K562 (cell line): ENCODE results near the gene ABHD16A. TPM values are rescaled to one million over a fixed set of nuclear protein-coding genes. Genes with fewer than 3 reads are reported as not detected.

Experiments
- ATAC-seq: fragments of 200-7000 bp; cut with Tn5 transposase; 3 replicates; pipeline ENCODE4 v1.9.1; 2020; ENCODE audit warnings: moderate library complexity
- BruUV-seq: library from RNA; stranded (reverse); fragments of 400-500 nt; replicated peaks from 2 replicates; lab custom pipeline; 2021; lab: Mats Ljungman, UMichigan
- CTCF ChIA-PET: fragments of 300-600 bp; formaldehyde crosslinking; extraction: SDS; loops from one replicate; lab custom pipeline; 2021; ENCODE audit warnings: low intra/inter-chr PET ratio; lab: Yijun Ruan, JAX
- POLR2A ChIA-PET: fragments of 300-600, 350-650 bp; sonication (Branson Sonifier 250); formaldehyde crosslinking; extraction: SDS; loops from one replicate; lab custom pipeline; 2021; ENCODE audit warnings: antibody characterized with exemption, inconsistent platforms; lab: Yijun Ruan, JAX
- DNase-seq, 4 experiments: peaks; one replicate each; pipeline versions ENCODE4 v3.0.0 to v3.0.0-alpha.2; 2011 to 2018; ENCODE audit warnings: low spot score in 3 of 4, mixed read lengths in 3 of 4; ENCODE audit errors: extremely low read depth in 1 of 4
- FAIRE-seq: peaks from 2 replicates; lab custom pipeline; 2011; peaks lifted over from hg19 to GRCh38; lab: Jason Lieb, UNC
- H2AFZ ChIP-seq: 2 replicates; pipeline ENCODE4 v1.6.0; 2011; ENCODE audit warnings: low read depth, low read length, control low read depth, inconsistent platforms
- H3K27ac ChIP-seq: fragments of 200-600 bp; 3 replicates; pipeline ENCODE4 v1.8.0; 2011; ENCODE audit warnings: low read depth, mild to moderate bottlenecking, control low read depth, inconsistent platforms, low read length, moderate library complexity, mixed read lengths; ENCODE audit errors: extremely low read depth
- H3K27me3 ChIP-seq, 2 experiments: fragments of 300-600 bp in 1 of 2; 2 replicates in 1 of 2; 3 replicates in 1 of 2; pipeline versions ENCODE4 v1.6.0 to v1.8.0; 2011; ENCODE audit warnings: inconsistent platforms in 2 of 2, low read length in 2 of 2, mild to moderate bottlenecking in 1 of 2, mixed read lengths in 1 of 2, moderate library complexity in 1 of 2; ENCODE audit not compliant: control insufficient read depth in 2 of 2, insufficient read depth in 2 of 2
- H3K36me3 ChIP-seq: fragments of 300-600 bp; 3 replicates; pipeline ENCODE4 v1.8.0; 2011; ENCODE audit warnings: mild to moderate bottlenecking, low read length, inconsistent platforms; ENCODE audit not compliant: control insufficient read depth, insufficient read depth
- H3K4me1 ChIP-seq, 2 experiments: fragments of 200-600 bp in 1 of 2; replicated peaks in 1 of 2; 2 replicates in 1 of 2; 3 replicates in 1 of 2; pipeline versions ENCODE4 v1.5.1 to v1.8.0; 2011; ENCODE audit warnings: inconsistent platforms in 2 of 2, low read length in 2 of 2, mild to moderate bottlenecking in 1 of 2, mixed read lengths in 1 of 2, moderate library complexity in 1 of 2; ENCODE audit not compliant: control insufficient read depth in 2 of 2, insufficient read depth in 2 of 2
- H3K4me2 ChIP-seq: 2 replicates; pipeline ENCODE4 v1.6.1; 2011; ENCODE audit warnings: low read length, control low read depth, inconsistent platforms, mixed read lengths; ENCODE audit not compliant: insufficient read depth
- H3K4me3 ChIP-seq: fragments of 200-600 bp; sonication (generic), shearing (Covaris generic); 2 replicates; pipeline ENCODE4 v1.5.1; 2016; ENCODE audit warnings: control low read depth, inconsistent platforms
- H3K79me2 ChIP-seq: fragments of 200-600 bp; 3 replicates; pipeline ENCODE4 v1.8.0; 2011; ENCODE audit warnings: low read length, inconsistent platforms; ENCODE audit not compliant: control insufficient read depth, insufficient read depth
- H3K9ac ChIP-seq, 2 experiments: 2 replicates each; pipeline versions ENCODE4 v1.6.0 to v1.6.1; 2011; ENCODE audit warnings: low read depth in 2 of 2, low read length in 2 of 2, control low read depth in 1 of 2, inconsistent platforms in 1 of 2, mild to moderate bottlenecking in 1 of 2, mixed read lengths in 1 of 2; ENCODE audit not compliant: insufficient read depth in 1 of 2
- H3K9me1 ChIP-seq: one replicate; pipeline ENCODE4 v1.6.0; 2011; ENCODE audit warnings: inconsistent platforms, mild to moderate bottlenecking, low read length, moderate library complexity; ENCODE audit not compliant: control insufficient read depth, insufficient read depth
- H3K9me3 ChIP-seq: replicated peaks from 2 replicates; pipeline ENCODE4 v1.5.1; 2011; ENCODE audit warnings: low read depth, low read length, inconsistent platforms; ENCODE audit not compliant: control insufficient read depth, insufficient read depth
- H4K20me1 ChIP-seq: replicated peaks from 2 replicates; pipeline ENCODE4 v1.6.1; 2011; ENCODE audit warnings: low read length, inconsistent platforms, mixed read lengths; ENCODE audit not compliant: control insufficient read depth, insufficient read depth
- CBFA2T2 ChIP-seq: fragments of 450-650 bp; conservative IDR thresholded peaks from 2 replicates; pipeline ENCODE4 v1.6.1; 2017; ENCODE audit warnings: mild to moderate bottlenecking
- EP300 ChIP-seq: IDR thresholded peaks from 2 replicates; pipeline ENCODE4 v1.6.1; 2012; ENCODE audit warnings: low read length, improper control_type of control experiment
- ETV1 ChIP-seq: fragments of 450-650 bp; conservative IDR thresholded peaks from 2 replicates; pipeline ENCODE4 v1.6.1; 2016; ENCODE audit warnings: missing genetic modification characterization, control low read depth, low read depth, missing compliant biosample characterization
- KLF1 ChIP-seq: fragments of 450-650 bp; IDR thresholded peaks from 2 replicates; pipeline ENCODE4 v1.6.1; 2016; ENCODE audit warnings: missing genetic modification characterization, missing compliant biosample characterization
- MYC ChIP-seq, 2 experiments: fragments of 250-450 bp in 1 of 2; sonication (Bioruptor Pico) in 1 of 2; IDR thresholded peaks; 2 replicates each; pipeline versions ENCODE4 v1.5.1 to v1.6.1; 2012 to 2021; ENCODE audit warnings: low read depth in 2 of 2, borderline replicate concordance in 1 of 2, improper control_type of control experiment in 1 of 2, low read length in 1 of 2, mild to moderate bottlenecking in 1 of 2, moderate library complexity in 1 of 2
- NFRKB ChIP-seq: fragments of 450-650 bp; IDR thresholded peaks from 2 replicates; pipeline ENCODE4 v1.6.1; 2016; ENCODE audit warnings: low read depth
- NR4A1 ChIP-seq, 2 experiments: fragments of 250-450 bp in 1 of 2; fragments of 450-650 bp in 1 of 2; sonication (Bioruptor Pico) in 1 of 2; IDR thresholded peaks; 2 replicates each; pipeline versions ENCODE4 v1.4.0 to v1.6.1; 2016 to 2020; ENCODE audit warnings: mild to moderate bottlenecking in 2 of 2, missing compliant biosample characterization in 1 of 2, missing genetic modification characterization in 1 of 2, moderate library complexity in 1 of 2
- PML ChIP-seq: IDR thresholded peaks from 2 replicates; pipeline ENCODE4 v1.6.1; 2012; ENCODE audit warnings: low read length, inconsistent platforms
- SPI1 ChIP-seq: IDR thresholded peaks from 2 replicates; pipeline ENCODE4 v1.6.1; 2011; ENCODE audit warnings: low read depth, low read length, control low read depth, borderline replicate concordance
- TCF3 ChIP-seq: sonication (generic); formaldehyde crosslinking; IDR thresholded peaks from 2 replicates; pipeline ENCODE4 v1.4.0; 2020; ENCODE audit warnings: mild to moderate bottlenecking, missing genetic modification reagents
- ZBTB17 ChIP-seq: fragments of 450-650 bp; formaldehyde crosslinking; IDR thresholded peaks from 2 replicates; pipeline ENCODE4 v1.4.0; 2020; ENCODE audit warnings: mild to moderate bottlenecking
- ZBTB40 ChIP-seq, 2 experiments: fragments of 450-650 bp in 1 of 2; sonication (generic) in 1 of 2; formaldehyde crosslinking in 1 of 2; IDR thresholded peaks; 2 replicates each; pipeline versions ENCODE4 v1.7.1 to v1.9.0; 2016 to 2022; ENCODE audit warnings: inconsistent platforms in 1 of 2, mild to moderate bottlenecking in 1 of 2, missing genetic modification reagents in 1 of 2
- ZNF212 ChIP-seq: fragments of 450-650 bp; formaldehyde crosslinking; IDR thresholded peaks from 2 replicates; pipeline ENCODE4 v1.4.0; 2020; ENCODE audit warnings: mild to moderate bottlenecking
- WGBS: fragments of 100-300 bp; shearing (Covaris generic); methylation state at CpG from one replicate; pipeline ENCODE4 v1.1.6; 2016; ENCODE audit warnings: low coverage, mixed read lengths; ENCODE audit not compliant: insufficient coverage; ENCODE audit errors: missing lambda C conversion rate; 5-methylcytosine and 5-hydroxymethylcytosine counted together
- in situ Hi-C: fragments of 300-500 bp; cut with MboI; formaldehyde crosslinking; loops from 4 replicates; pipeline ENCODE4 v1.15.0; 2018; ENCODE audit warnings: inconsistent platforms, mixed read lengths
- intact Hi-C: fragments of 100-400 bp; cut with micrococcal nuclease; formaldehyde crosslinking; loops from 2 replicates; pipeline ENCODE4 v1.14.2; 2022
- polyA plus RNA-seq, 8 experiments: library from polyadenylated mRNA; depleted of rRNA in 4 of 8; stranded (reverse) in 5 of 8; unstranded in 3 of 8; fragments of >200 nt; fragmentation: Nextera tagmentation in 2 of 8; fragmentation: Illumina TruSeq in 1 of 8; extraction: Ambion mirVana in 2 of 8; extraction: Trizol in 1 of 8; gene quantifications; 2 replicates each; pipeline versions ENCODE4 v1.2.1 to v1.2.3, GENCODE V29; 2011 to 2014; ENCODE audit warnings: inconsistent platforms in 1 of 8, missing spikeins in 1 of 8
- total RNA-seq, 7 experiments: library from RNA; depleted of rRNA in 6 of 7; stranded (reverse); fragments of >200 nt in 6 of 7; fragmentation: Illumina TruSeq in 2 of 7; extraction: Trizol in 2 of 7; gene quantifications; 2 replicates each; pipeline versions ENCODE4 v1.2.1 to v1.2.3, GENCODE V29; 2011 to 2021; ENCODE audit warnings: low replicate concordance in 1 of 7

Gene ABHD16A
- total and polyA plus RNA-seq, 9 of the 15 experiments (the other 6 are each of a cell fraction or from before 2014, with no cell fraction given), result 25.8 to 120 (median 81.6) TPM

GRCh38 chr6:31711233-31711632 is 8.1 kb upstream of the ABHD16A start:
- H2AFZ ChIP-seq, result peak overlapping the region; percentile 58
- POLR2A ChIA-PET, result interaction anchor here (0.7 to 12.4 kb wide), 9 partner anchors 8 to 261 kb away, joined by 3 to 223 read pairs (median 4); partner anchors contain the start of genes ABHD16A, DDAH2, DXO and GPANK1
- no peak overlapping the region for H3K4me3 ChIP-seq
- peaks cover 33 to 48% of the 10 kb centered on the region in 2 experiments for H3K4me1 ChIP-seq
- H3K9me1 ChIP-seq, result no peaks in the 10 kb centered on the region
- CTCF ChIA-PET, result no interaction called here
- peak overlapping the region; percentile 9; the same call in 1 of the 2 replicates for H3K4me2 ChIP-seq
- ATAC-seq (peak; percentile 3; the same call in 1 of the 3 replicates), DNase-seq (peak in 2 of 4 experiments; percentile 50 to 55), FAIRE-seq (no peak)
- in situ Hi-C loops (no loop called here), intact Hi-C loops (no loop called here)
- H3K36me3 ChIP-seq, result no peaks in the 10 kb centered on the region
- no TSS peak for BruUV-seq
- 34% methylated on average over 8 of the region's 8 CpGs for WGBS
- H3K27me3 ChIP-seq, result no peaks in the 10 kb centered on the region
- H3K9me3 ChIP-seq, result no peaks in the 10 kb centered on the region
- H3K9ac ChIP-seq, result peak overlapping the region in 1 of 2 experiments; percentile 73; a peak in 2 of 4 replicates
- no peaks in the 10 kb centered on the region for H4K20me1 ChIP-seq
- no peaks in the 10 kb centered on the region for H3K79me2 ChIP-seq
- no peak overlapping the region for H3K27ac ChIP-seq
- peak; percentile 52; the same call in 1 of the 2 replicates for TF ChIP-seq TCF3 (CRISPR knock-in tag)
- 0 out of 2 replicates have a peak, but pooled peaks have one; percentile 40 for TF ChIP-seq ZBTB17
- TF ChIP-seq KLF1 (tag), result 0 out of 2 replicates have a peak, but pooled peaks have one; percentile 21
- TF ChIP-seq PML, result no peak
- TF ChIP-seq NFRKB, result no peak
- TF ChIP-seq EP300, result peak; percentile 7; the same call in 1 of the 2 replicates
- TF ChIP-seq MYC (IDR thresholded peaks at IDR 0.05; ENCODE audit: low read depth, low read length), result no peak
- 0 out of 2 replicates have a peak, but pooled peaks have one; percentile 20 for TF ChIP-seq MYC (CRISPR knock-in tag; IDR thresholded peaks at IDR 0.05; ENCODE audit: borderline replicate concordance, low read depth)
- TF ChIP-seq CBFA2T2, result 0 out of 2 replicates have a peak, but pooled peaks have one; percentile 31
- TF ChIP-seq SPI1, result peak; percentile 56; the same call in 1 of the 2 replicates
- TF ChIP-seq ZBTB40 (IDR thresholded peaks at IDR 0.05), result no peak
- 0 out of 2 replicates have a peak, but pooled peaks have one; percentile 26 for TF ChIP-seq ZBTB40 (CRISPR knock-in tag; IDR thresholded peaks at IDR 0.05)
- TF ChIP-seq NR4A1 (CRISPR knock-in tag; IDR thresholded peaks at IDR 0.05), result no peak
- peak; percentile 50; the same call in 1 of the 2 replicates for TF ChIP-seq NR4A1 (tag; IDR thresholded peaks at IDR 0.05)
- no peak for TF ChIP-seq ZNF212 (CRISPR knock-in tag)
- peak; percentile 36; the same call in 1 of the 2 replicates for TF ChIP-seq ETV1 (tag)
